Measurements from ENCODE around the gene KRT86.
A peak's percentile ranks its signal among the peaks of the same experiment; 100 is the strongest.
"Not testable (repeated sequence)": the region's sequence is repeated elsewhere in the genome, so short reads cannot be mapped to it uniquely, and the experiment has no call there.

Gene KRT86

GRCh38 chr12:52238916-52239646 is 35.4 kb upstream of the KRT86 start:
- DNase-seq: no peak

DNA sequence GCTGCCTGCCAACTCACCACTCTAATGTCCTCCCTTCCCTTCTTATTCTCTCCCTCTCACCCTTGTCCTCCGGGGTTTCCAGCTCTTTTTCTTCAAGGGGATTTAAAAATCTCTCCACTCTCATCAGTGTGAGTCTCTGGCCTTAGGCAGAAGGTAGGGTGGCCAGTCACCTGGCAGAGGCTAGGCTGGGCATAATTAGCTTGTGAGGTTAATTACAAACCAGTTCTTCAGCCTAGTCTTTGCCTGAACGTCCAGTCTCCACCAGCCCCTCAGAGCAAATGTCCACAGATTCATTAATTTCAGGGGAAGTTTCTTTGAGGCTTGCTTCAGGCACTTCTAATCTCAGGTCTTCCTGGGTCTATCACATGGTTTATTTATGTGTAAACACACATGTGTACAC is 34.7 kb upstream of the KRT86 start:
- no peak for DNase-seq

- not testable (repeated sequence) for DNase-seq
These were observed 34.2 kb upstream of the KRT86 start for GRCh38 chr12:52240247-52240646.

DNA sequence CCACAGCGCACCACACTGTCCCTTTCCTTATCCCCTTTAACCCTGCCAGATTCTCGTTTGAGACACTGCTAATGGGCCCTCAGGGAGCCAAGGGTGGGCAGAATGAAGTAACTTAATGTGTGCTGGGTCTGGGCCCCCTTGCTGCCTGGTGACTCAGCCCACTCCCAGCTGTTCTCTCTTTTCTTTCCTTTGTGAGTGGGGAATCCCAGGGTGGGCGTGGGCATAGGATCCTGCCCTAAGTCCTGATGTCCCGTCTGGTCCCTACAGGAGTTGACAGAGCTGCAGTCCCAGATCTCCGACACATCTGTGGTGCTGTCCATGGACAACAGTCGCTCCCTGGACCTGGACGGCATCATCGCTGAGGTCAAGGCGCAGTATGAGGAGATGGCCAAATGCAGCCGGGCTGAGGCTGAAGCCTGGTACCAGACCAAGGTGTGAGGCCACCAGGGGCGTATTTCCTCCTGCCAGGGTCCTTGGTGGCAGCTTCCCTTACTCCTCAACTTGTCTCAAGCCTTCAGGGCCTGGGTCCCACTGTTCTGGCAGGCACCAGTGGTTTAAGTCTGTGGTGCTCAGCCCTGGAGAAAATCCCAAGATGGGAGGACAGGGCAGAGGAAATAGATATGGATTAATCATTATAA is 33.1 kb upstream of the KRT86 start:
- DNase-seq: no peak

GRCh38 chr12:52242442-52243258 is 31.8 kb upstream of the KRT86 start:
- no peak for DNase-seq

DNA sequence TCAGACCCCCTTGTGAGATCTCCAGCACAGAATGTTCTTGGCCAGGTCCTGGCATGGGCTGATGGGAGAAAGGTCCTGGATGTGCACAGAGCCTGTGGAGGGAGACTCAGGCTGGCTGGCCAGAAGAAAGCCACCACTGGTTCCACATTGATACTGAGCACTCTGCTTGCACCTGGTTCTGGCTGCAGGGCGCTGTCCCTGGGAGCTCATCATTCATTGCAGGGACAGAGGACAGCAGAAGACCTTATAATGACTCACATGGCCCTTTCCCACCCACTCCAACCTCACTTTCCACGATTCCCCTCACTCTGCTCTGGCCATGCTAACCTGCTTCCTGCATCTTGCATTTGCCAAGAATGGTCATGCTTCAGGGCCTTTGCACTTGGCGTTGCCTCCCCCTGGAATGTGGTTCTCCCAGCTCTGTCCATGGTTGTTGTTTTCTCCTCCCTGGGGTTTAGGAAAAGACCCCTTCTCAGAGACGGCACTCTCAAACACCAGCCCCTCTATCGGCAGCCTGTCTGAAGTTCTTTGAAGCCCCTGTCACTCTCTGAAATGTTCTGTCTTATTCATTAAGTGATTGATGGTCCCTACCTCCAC is 31.1 kb upstream of the KRT86 start:
- no peak for DNase-seq

DNA sequence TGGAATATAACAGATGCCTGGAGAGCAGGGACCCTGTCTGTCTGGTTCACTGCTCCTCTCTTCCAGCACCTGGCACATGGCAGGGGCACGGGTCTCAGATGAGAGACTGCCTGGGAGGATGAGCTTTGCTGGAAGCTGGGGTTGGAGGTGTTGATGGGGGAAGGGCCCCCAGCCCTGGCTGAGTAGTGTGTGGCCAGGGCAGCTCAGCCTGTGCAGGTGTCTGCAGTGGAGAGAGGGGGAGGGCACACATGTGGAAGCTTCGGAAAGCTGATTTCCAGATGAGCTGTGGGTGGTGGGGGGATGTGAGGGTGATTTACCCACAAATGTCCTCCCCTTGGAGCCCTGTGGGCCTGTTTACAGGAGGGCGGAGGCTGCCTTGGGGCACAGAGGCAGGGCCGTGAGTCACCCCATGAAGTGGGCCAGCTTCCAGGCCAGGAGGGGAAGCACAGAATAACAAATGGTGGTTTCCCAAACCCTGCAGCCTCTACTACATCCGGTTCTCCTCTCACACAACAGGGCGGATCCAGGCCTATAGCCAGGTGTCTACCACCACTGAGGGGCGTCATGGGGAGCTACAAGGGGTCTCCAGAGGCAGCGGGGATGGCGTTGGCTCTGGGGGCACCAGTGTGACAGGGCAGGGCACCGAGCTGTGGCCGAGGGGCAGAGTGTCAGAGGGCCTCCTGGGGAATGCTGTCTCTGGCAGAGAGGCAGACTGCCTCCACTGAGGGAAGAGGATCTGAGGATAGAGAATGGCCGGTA is 30.4 kb upstream of the KRT86 start:
- peak in 3 of 5 experiments; percentile 9 to 82 (median 41) for DNase-seq

GRCh38 chr12:52244615-52244994 is 29.8 kb upstream of the KRT86 start:
- no peak for DNase-seq

DNA sequence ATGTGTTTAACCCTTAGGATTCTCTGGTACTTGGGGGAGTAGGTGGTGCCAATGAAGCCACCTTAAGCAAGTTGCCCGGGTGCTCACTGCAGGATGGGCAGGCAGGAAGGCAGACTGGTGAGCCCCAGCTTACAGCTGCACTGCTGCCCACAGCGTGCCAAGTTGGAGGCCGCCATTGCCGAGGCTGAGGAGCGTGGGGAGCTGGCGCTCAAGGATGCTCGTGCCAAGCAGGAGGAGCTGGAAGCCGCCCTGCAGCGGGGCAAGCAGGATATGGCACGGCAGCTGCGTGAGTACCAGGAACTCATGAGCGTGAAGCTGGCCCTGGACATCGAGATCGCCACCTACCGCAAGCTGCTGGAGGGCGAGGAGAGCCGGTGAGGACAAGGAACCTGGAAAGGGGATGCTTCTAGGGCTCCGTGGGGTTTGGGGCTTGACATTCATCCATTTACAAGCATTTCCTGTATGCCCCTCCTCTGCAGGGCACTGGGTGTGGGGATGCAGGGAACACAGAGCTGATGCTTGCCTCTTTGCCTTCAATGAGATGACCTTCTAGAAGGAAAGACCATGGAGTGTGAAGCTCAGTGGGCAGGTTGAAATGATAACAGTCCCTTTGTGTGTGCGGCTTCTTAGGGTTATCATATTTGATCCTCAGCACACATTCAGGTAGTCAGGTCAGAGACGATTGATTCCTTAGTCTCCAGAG is 29.0 kb upstream of the KRT86 start:
- no peak for DNase-seq

DNA sequence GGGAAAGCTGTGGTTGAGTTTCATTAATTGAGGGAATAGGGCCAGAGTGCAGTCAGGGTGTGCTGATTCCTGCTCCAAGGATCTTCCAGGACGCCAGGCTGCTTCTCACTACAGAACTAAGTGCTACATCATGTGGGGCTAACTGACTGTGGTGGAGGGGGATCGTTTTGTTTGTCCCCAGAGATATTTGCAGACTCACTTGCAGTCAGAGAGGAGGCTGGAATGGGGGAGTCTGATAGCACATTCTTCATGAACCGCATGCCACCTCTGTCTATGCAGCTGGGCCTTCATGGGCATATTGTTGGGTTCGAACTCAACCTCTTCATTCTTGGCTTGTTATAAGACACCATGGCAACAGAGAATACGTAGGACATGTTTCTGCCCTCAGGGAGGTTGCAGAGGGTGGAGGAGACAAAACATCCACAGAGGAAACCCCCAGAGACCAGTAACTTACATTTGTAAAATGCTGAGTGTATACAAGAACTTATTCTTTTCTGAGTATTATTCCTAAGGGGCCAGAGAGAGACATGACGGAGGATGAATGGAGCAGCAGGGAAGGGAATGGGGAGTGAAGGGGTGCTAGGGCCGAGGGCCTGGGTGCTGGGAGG is 28.4 kb upstream of the KRT86 start:
- DNase-seq: no peak

DNA sequence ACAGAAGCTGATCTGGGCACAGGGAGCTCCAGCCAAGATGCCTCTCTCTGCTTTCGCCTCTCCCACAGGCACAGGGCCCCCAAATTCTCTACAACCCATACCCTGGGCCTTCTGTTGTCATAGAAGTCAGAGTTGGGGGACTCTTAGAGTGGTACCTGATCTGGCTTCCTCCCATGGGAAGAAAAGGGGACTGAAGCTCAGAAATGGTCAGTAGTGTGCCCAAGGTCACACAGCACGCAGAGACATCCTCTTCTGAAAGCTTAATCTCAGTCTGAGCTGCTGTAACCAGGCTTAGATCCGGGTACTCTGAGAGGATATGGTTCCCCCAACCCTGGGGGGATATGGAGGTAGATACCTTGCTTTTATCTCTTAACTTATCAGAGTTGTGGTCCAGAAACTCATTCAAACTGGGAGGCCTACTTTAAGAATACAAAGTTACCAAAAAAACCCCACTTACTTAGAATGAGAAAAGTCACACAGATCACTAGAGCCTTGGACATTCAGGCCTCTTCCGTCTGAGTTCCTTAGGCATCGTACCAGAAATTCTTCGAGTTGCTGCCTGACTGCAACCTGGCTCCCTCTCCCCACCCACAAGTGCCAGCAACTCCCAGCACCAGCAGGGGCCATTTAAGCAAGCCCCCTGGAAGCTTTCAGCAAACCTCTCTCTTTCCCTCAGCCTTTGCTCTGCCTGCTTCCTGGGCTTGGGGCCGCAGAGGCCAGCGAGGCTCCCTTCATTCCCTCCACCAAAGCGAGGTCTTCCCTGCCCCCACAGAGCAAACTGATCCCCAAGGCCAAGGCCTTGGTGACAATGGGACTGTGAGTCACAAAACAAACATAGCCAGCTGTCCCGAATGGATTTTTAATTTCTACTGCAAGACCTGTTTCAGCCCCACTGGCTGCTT is 27.5 kb upstream of the KRT86 start:
- peak in 1 of 5 experiments; percentile 87 for DNase-seq

DNA sequence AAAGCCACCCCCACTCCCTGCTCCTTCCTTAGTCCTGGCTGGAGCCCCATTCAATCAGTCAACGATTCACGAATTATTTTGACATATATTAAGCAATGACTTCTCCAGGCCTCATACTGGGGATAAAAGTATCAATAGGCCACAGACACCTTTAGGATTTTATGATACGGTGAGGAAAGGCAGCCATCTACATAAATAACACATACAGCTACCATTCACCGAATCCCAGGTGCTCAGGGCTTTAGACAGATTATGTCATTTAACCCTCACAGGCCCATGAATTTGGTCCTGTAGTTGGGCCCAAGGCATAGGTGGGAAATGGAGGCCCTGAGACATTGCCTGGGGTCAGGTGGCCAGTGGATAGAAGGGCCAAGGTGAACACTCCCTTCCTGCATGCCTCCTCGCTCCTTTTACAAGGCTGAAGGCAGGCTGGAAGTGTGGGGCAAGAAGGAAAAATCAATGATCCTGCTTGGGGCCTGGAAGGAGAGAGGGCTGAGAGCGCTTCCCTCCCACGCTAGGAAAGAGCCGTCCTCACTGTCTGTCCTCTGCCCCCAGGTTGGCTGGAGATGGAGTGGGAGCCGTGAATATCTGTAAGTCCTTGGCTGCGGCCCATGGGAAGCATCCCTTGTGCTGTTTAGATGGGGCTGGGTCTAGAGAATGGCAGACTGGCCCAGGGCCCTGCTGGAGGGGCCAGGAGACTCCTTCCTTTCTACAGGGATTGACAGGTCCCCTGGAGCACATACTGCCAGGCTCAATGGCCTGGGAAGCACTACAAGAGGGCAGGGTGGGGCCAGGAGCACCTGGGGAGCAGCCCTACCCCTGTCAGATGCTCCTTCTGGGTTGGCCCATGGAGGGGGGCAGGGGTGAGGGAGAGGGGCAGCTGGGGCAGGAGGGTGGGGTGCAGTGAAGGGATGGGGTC is 26.6 kb upstream of the KRT86 start:
- DNase-seq: no peak

- no peak for DNase-seq
These were observed 25.6 kb upstream of the KRT86 start for GRCh38 chr12:52248541-52249461.

DNA sequence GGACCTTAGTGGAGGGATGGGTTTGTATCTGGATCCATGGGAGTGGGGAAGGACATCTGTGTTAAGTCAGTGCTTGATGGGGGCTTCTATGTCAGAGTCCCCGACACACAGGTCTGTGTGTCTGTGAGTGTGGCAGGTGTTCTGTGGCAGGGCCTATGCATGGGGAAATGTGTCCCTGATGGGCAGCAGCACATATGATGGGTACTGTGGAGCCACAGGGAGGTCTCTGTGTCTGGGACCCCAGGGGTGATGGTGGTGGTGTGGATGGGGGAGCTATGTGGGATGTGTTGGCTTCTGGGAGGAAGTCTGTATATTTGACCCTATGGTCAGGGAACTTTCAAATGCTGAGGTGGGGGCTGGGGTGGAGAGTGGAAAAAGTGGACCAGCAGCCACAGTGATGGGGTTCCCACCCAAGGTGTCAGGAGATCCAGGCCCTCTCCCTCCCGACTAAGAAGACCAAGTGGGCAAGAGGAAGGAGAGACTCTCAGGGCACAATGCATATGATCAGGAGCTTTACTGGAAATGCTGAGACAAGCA is 24.9 kb upstream of the KRT86 start:
- DNase-seq: no peak

DNA sequence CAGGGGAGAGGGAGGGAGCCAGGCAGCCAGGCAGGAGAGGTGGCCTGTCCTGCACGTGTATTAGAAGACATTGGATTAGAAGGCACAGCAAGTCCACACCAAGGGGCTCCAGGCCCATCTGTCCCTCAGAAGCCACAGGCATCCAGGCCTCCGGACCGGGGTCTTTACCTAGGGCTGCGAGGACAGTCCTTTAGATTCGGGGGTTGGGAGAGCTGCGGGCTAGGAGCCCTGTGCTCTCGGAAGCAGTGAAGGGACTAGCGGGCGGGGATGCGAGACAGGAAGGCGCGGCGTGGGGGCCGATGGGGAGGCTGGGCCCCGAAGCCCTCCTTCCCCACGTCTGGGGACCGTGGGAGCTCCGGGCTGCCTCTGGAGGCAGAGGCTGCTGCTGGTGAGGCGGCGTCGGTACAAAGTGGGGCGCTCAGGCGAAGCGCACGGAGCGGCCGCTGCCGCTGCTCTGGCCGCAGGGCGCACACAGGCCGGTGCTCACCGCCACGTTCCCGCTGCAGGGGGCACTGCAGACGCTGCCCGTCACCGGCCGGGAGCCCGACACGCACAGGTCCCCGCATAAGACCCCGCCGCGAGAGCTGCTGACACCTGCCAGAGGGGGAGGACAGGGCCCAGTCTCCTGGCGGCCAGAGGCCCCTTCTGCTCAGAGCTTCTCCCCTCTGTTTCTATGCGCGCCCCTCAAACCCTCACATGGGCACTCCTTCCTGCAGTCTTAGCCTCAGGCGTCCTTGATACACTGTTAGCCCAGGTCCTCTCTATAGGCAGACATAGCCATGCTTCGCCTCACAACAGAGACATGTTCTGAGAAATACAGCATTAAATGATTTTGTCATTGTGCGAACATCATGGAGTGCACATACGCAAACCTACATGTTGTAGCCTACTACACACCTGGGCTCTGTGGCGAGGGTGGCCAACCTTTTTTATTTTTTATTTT is 24.1 kb upstream of the KRT86 start:
- no peak for DNase-seq

DNA sequence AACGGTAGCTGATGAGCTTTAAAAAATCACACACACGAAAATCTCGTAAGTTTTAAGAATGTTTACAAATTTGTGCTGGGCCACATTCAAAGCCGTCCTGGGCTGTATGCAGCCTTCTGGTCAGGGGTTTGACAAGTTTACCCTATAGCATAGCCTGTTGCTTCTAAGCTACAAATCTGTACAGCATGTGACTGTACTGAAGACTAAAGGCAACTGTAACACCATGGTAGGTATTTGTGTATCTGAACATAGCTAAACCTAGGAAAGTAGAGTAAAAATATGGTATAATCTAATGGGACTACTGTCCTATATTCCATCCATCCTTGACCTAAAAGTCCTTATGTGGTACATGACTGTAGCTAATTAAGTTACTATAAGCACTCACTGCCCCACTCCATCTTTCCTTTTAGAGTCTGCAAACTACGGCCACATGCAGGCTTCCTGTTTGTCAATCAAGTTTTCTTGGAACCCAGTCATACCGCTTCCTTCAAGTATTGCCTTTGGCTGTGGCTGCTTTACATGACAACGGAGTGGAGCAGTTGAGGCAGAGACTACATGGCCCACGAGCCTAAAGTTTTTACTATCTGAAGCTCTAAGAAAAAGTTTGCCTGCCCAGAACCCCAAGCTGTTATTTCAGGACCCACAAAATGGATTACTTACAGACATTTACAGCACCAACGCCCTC is 22.9 kb upstream of the KRT86 start:
- DNase-seq: peak in 1 of 5 experiments; percentile 77

All from T-helper 2 cell (primary cell).